Measurements from ENCODE around the gene TEX36. TPM values are rescaled to one million over a fixed set of nuclear protein-coding genes. Genes with fewer than 3 reads are reported as not detected.

Gene TEX36
- total and polyA plus RNA-seq, 4 experiments from 2014 or later: not detected

DNA sequence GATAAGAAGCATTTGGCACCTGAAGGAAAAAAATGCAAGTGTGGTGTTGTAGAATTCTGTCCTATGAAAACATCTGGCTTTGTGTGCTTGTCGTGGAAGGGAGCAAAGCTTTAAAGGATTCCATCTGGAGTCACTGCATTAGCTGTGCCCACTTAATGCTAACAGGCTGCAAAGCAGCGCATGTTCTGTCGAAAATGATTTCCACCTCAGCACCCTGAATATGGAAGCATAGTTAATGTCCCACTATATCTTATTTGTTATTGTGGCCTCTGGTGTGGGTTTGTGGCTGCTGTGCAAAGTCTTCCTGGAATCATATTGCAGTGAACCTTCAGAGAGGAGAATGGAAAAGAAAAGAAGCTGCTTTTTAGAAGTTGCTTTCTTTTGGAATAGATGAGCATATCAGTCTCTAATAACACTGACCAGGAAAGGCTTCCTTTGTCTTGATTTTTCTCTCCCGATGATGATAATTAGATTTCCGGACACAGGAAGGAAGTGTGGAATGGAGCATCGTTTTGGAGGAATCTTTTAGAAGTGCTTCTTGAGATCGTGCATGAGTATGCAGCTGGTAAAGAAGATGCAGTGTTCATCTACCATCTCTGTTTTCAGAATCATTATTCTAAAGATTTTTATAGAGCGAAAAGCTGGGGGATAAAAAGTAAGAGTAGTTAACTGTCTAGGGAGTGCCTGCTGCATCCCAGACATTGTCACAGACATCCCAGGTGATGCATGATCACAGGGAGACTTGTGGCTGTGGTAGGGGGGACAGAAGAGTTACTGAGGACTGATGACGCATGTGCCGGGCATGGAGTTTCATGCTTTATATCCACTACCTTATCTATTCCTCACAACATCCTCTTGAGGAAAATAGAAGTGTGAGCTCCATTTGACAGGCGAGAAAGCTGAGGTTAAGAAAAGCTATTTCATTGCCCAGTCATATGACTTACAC, 54.6 kb downstream of the TEX36 start:
- Mint-ChIP-seq H3K4me3 (no peak overlapping the region), H3K27me3 (peaks cover 1 to 3% of the 10 kb centered on the region in 2 donors), H3K9me3 (peaks cover 0 to 2% (median 0%) of the 10 kb centered on the region in 8 donors), H3K36me3 (no peaks in the 10 kb centered on the region), H3K4me1 (no peaks in the 10 kb centered on the region), H3K27ac (no peak overlapping the region)
- no peaks in the 10 kb centered on the region for H3K27me3 ChIP-seq (ENCODE audit: insufficient read depth, low read length)
- no peaks in the 10 kb centered on the region for H3K36me3 ChIP-seq (ENCODE audit: insufficient read depth, low read length)
- intact Hi-C loops (cut with micrococcal nuclease): no loop called here
- DNase-seq: no peak
- ChIA-PET CTCF (ENCODE audit: partially characterized antibody) (no interaction called here), POLR2A (ENCODE audit: partially characterized antibody) (no interaction called here)
- H3K4me3 ChIP-seq (ENCODE audit: low read length in 2 of 2): no peak overlapping the region
- no peaks in the 10 kb centered on the region for H3K4me1 ChIP-seq (ENCODE audit: insufficient read depth, low read length)
- no peak overlapping the region for H3K27ac ChIP-seq (ENCODE audit: low read depth, low read length)
- no peaks in the 10 kb centered on the region for H3K9me3 ChIP-seq (ENCODE audit: control insufficient read depth in 1 of 2, low read length in 2 of 2)

GRCh38 chr10:125627646-125628045, 55.3 kb downstream of the TEX36 start:
- intact Hi-C loops (cut with micrococcal nuclease): no loop called here
- Mint-ChIP-seq H3K36me3 (no peaks in the 10 kb centered on the region), H3K4me1 (no peaks in the 10 kb centered on the region), H3K27ac (no peak overlapping the region), H3K9me3 (peaks cover 0 to 2% (median 0%) of the 10 kb centered on the region in 8 donors), H3K27me3 (peaks cover 1 to 3% of the 10 kb centered on the region in 2 donors), H3K4me3 (no peak overlapping the region)
- POLR2A ChIA-PET (ENCODE audit: partially characterized antibody): no interaction called here
- H3K27me3 ChIP-seq (ENCODE audit: insufficient read depth, low read length): no peaks in the 10 kb centered on the region
- no peak for DNase-seq
- no peak overlapping the region for H3K27ac ChIP-seq (ENCODE audit: low read depth, low read length)
- H3K36me3 ChIP-seq (ENCODE audit: insufficient read depth, low read length): no peaks in the 10 kb centered on the region
- CTCF ChIA-PET (ENCODE audit: partially characterized antibody): no interaction called here
- H3K9me3 ChIP-seq (ENCODE audit: control insufficient read depth in 1 of 2, low read length in 2 of 2): no peaks in the 10 kb centered on the region
- H3K4me3 ChIP-seq (ENCODE audit: low read length in 2 of 2): no peak overlapping the region
- H3K4me1 ChIP-seq (ENCODE audit: insufficient read depth, low read length): no peaks in the 10 kb centered on the region

GRCh38 chr10:125626671-125627070, 56.3 kb downstream of the TEX36 start:
- no peak overlapping the region for H3K4me3 Mint-ChIP-seq
- H3K9me3 Mint-ChIP-seq: peaks cover 0 to 5% (median 0%) of the 10 kb centered on the region in 8 donors
- Histone ChIP-seq H3K27ac (ENCODE audit: low read depth, low read length) (no peak overlapping the region), H3K4me3 (ENCODE audit: low read length in 2 of 2) (no peak overlapping the region), H3K27me3 (ENCODE audit: insufficient read depth, low read length) (no peaks in the 10 kb centered on the region), H3K9me3 (ENCODE audit: control insufficient read depth in 1 of 2, low read length in 2 of 2) (no peaks in the 10 kb centered on the region), H3K4me1 (ENCODE audit: insufficient read depth, low read length) (no peaks in the 10 kb centered on the region), H3K36me3 (ENCODE audit: insufficient read depth, low read length) (no peaks in the 10 kb centered on the region)
- H3K36me3 Mint-ChIP-seq: no peaks in the 10 kb centered on the region
- DNase-seq: no peak
- H3K27me3 Mint-ChIP-seq: peaks cover 1 to 3% of the 10 kb centered on the region in 2 donors
- H3K27ac Mint-ChIP-seq: no peak overlapping the region
- CTCF ChIA-PET (ENCODE audit: partially characterized antibody): no interaction called here
- POLR2A ChIA-PET (ENCODE audit: partially characterized antibody): no interaction called here
- H3K4me1 Mint-ChIP-seq: no peaks in the 10 kb centered on the region
- intact Hi-C loops (cut with micrococcal nuclease): no loop called here

- Histone ChIP-seq H3K27ac (ENCODE audit: low read depth, low read length) (no peak overlapping the region), H3K4me3 (ENCODE audit: low read length in 2 of 2) (no peak overlapping the region), H3K27me3 (ENCODE audit: insufficient read depth, low read length) (no peaks in the 10 kb centered on the region), H3K4me1 (ENCODE audit: insufficient read depth, low read length) (no peaks in the 10 kb centered on the region), H3K9me3 (ENCODE audit: control insufficient read depth in 1 of 2, low read length in 2 of 2) (no peaks in the 10 kb centered on the region), H3K36me3 (ENCODE audit: insufficient read depth, low read length) (no peaks in the 10 kb centered on the region)
- Mint-ChIP-seq H3K4me3 (no peak overlapping the region), H3K27ac (no peak overlapping the region), H3K36me3 (no peaks in the 10 kb centered on the region), H3K9me3 (peaks cover 0 to 10% (median 0%) of the 10 kb centered on the region in 8 donors), H3K4me1 (no peaks in the 10 kb centered on the region), H3K27me3 (peaks cover 1 to 3% of the 10 kb centered on the region in 2 donors)
- intact Hi-C loops (cut with micrococcal nuclease): no loop called here
- ChIA-PET CTCF (ENCODE audit: partially characterized antibody) (no interaction called here), POLR2A (ENCODE audit: partially characterized antibody) (no interaction called here)
- no peak for DNase-seq
Observed at GRCh38 chr10:125625586-125625985, 57.4 kb downstream of the TEX36 start.

DNA sequence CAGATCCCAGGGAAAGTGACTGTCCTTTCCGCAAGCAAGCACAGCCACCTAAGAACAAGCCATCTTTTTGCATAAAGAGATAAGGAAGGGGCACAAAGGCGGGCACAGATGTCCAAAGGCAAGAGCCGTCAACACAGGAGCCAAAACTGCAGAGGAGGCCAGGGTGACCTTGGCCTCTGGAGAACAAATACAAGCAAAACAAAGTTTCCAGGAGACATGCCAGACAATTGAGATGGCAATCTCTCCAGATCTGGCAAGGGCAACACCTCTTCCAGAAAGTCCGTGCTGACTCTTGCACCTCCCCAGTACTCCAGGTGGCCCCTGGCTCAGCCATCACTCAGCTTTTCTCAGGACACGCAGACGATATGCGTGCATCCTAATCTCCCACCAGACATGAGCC, 58.2 kb downstream of the TEX36 start:
- H3K9me3 ChIP-seq (ENCODE audit: control insufficient read depth in 1 of 2, low read length in 2 of 2): no peaks in the 10 kb centered on the region
- POLR2A ChIA-PET (ENCODE audit: partially characterized antibody): no interaction called here
- peaks cover 0 to 10% (median 0%) of the 10 kb centered on the region in 8 donors for H3K9me3 Mint-ChIP-seq
- no peak overlapping the region for H3K4me3 Mint-ChIP-seq
- H3K27me3 Mint-ChIP-seq: peaks cover 1 to 3% of the 10 kb centered on the region in 2 donors
- H3K36me3 ChIP-seq (ENCODE audit: insufficient read depth, low read length): no peaks in the 10 kb centered on the region
- H3K27me3 ChIP-seq (ENCODE audit: insufficient read depth, low read length): no peaks in the 10 kb centered on the region
- no peak overlapping the region for H3K4me3 ChIP-seq (ENCODE audit: low read length in 2 of 2)
- no peak overlapping the region for H3K27ac Mint-ChIP-seq
- CTCF ChIA-PET (ENCODE audit: partially characterized antibody): no interaction called here
- H3K36me3 Mint-ChIP-seq: no peaks in the 10 kb centered on the region
- DNase-seq: no peak
- no peak overlapping the region for H3K27ac ChIP-seq (ENCODE audit: low read depth, low read length)
- intact Hi-C loops (cut with micrococcal nuclease): no loop called here
- H3K4me1 ChIP-seq (ENCODE audit: insufficient read depth, low read length): no peaks in the 10 kb centered on the region
- H3K4me1 Mint-ChIP-seq: no peaks in the 10 kb centered on the region

GRCh38 chr10:125621052-125621451, 61.9 kb downstream of the TEX36 start:
- ChIA-PET CTCF (ENCODE audit: partially characterized antibody) (no interaction called here), POLR2A (ENCODE audit: partially characterized antibody) (no interaction called here)
- Mint-ChIP-seq H3K9me3 (peaks cover 0 to 10% (median 0%) of the 10 kb centered on the region in 8 donors), H3K27ac (no peak overlapping the region), H3K4me1 (no peaks in the 10 kb centered on the region), H3K36me3 (no peaks in the 10 kb centered on the region), H3K27me3 (peaks cover 0 to 1% of the 10 kb centered on the region in 2 donors), H3K4me3 (no peak overlapping the region)
- H3K27me3 ChIP-seq (ENCODE audit: insufficient read depth, low read length): no peaks in the 10 kb centered on the region
- no peak overlapping the region for H3K27ac ChIP-seq (ENCODE audit: low read depth, low read length)
- intact Hi-C loops (cut with micrococcal nuclease): no loop called here
- no peaks in the 10 kb centered on the region for H3K4me1 ChIP-seq (ENCODE audit: insufficient read depth, low read length)
- DNase-seq: no peak
- H3K9me3 ChIP-seq (ENCODE audit: control insufficient read depth in 1 of 2, low read length in 2 of 2): no peaks in the 10 kb centered on the region
- no peak overlapping the region for H3K4me3 ChIP-seq (ENCODE audit: low read length in 2 of 2)
- no peaks in the 10 kb centered on the region for H3K36me3 ChIP-seq (ENCODE audit: insufficient read depth, low read length)

GRCh38 chr10:125620401-125620800, 62.6 kb downstream of the TEX36 start:
- Mint-ChIP-seq H3K27me3 (peaks cover 0 to 1% of the 10 kb centered on the region in 2 donors), H3K4me3 (no peak overlapping the region), H3K4me1 (no peaks in the 10 kb centered on the region), H3K27ac (no peak overlapping the region), H3K36me3 (no peaks in the 10 kb centered on the region), H3K9me3 (peaks cover 0 to 10% (median 0%) of the 10 kb centered on the region in 8 donors)
- Histone ChIP-seq H3K4me1 (ENCODE audit: insufficient read depth, low read length) (no peaks in the 10 kb centered on the region), H3K27ac (ENCODE audit: low read depth, low read length) (no peak overlapping the region), H3K27me3 (ENCODE audit: insufficient read depth, low read length) (no peaks in the 10 kb centered on the region), H3K4me3 (ENCODE audit: low read length in 2 of 2) (no peak overlapping the region), H3K36me3 (ENCODE audit: insufficient read depth, low read length) (no peaks in the 10 kb centered on the region), H3K9me3 (ENCODE audit: control insufficient read depth in 1 of 2, low read length in 2 of 2) (no peaks in the 10 kb centered on the region)
- intact Hi-C loops (cut with micrococcal nuclease): no loop called here
- ChIA-PET CTCF (ENCODE audit: partially characterized antibody) (no interaction called here), POLR2A (ENCODE audit: partially characterized antibody) (no interaction called here)
- DNase-seq: no peak

Data from CD4-positive, alpha-beta memory T cell (primary cell).